ENCODE results near the gene TRPM1.

Gene TRPM1

GRCh38 chr15:31049111-31049510 lies 52.4 kb downstream of the TRPM1 start:
- no peak for DNase-seq (ENCODE audit: low spot score)

GRCh38 chr15:31047437-31047836 lies 54.1 kb downstream of the TRPM1 start:
- DNase-seq (ENCODE audit: low spot score): no peak

- no peak for DNase-seq (ENCODE audit: low spot score)
Observed at GRCh38 chr15:31046759-31047359, 54.7 kb downstream of the TRPM1 start.

- DNase-seq (ENCODE audit: low spot score): no peak
Observed at GRCh38 chr15:31045606-31046005, 55.9 kb downstream of the TRPM1 start.

GRCh38 chr15:31042751-31043150 lies 58.8 kb downstream of the TRPM1 start:
- no peak for DNase-seq (ENCODE audit: low spot score)

- DNase-seq (ENCODE audit: low spot score): no peak
Observed at GRCh38 chr15:31041610-31042009, 59.9 kb downstream of the TRPM1 start.

- DNase-seq (ENCODE audit: low spot score): no peak
Observed at GRCh38 chr15:31040611-31041010, 60.9 kb downstream of the TRPM1 start.

GRCh38 chr15:31039961-31040360 lies 61.6 kb downstream of the TRPM1 start:
- no peak for DNase-seq (ENCODE audit: low spot score)

- no peak for DNase-seq (ENCODE audit: low spot score)
Observed at GRCh38 chr15:31037731-31038477, 63.6 kb downstream of the TRPM1 start.

GRCh38 chr15:31036783-31037182 lies 64.7 kb downstream of the TRPM1 start:
- no peak for DNase-seq (ENCODE audit: low spot score)

GRCh38 chr15:31035610-31036009 lies 65.9 kb downstream of the TRPM1 start:
- DNase-seq (ENCODE audit: low spot score): no peak

- no peak for DNase-seq (ENCODE audit: low spot score)
Observed at GRCh38 chr15:31034152-31034551, 67.4 kb downstream of the TRPM1 start.

- DNase-seq (ENCODE audit: low spot score): no peak
Observed at GRCh38 chr15:31032961-31033371, 68.6 kb downstream of the TRPM1 start.

- no peak for DNase-seq (ENCODE audit: low spot score)
Observed at GRCh38 chr15:31031471-31032067, 70.0 kb downstream of the TRPM1 start.

GRCh38 chr15:31027910-31028578 lies 73.5 kb downstream of the TRPM1 start:
- DNase-seq (ENCODE audit: low spot score): no peak

GRCh38 chr15:31025996-31026395 lies 75.5 kb downstream of the TRPM1 start:
- no peak for DNase-seq (ENCODE audit: low spot score)

- DNase-seq (ENCODE audit: low spot score): no peak
Observed at GRCh38 chr15:31024979-31025378, 76.5 kb downstream of the TRPM1 start.

GRCh38 chr15:31024330-31024729 lies 77.2 kb downstream of the TRPM1 start:
- DNase-seq (ENCODE audit: low spot score): peak; percentile 85

- no peak for DNase-seq (ENCODE audit: low spot score)
Observed at GRCh38 chr15:31023841-31024240, 77.7 kb downstream of the TRPM1 start.

- no peak for DNase-seq (ENCODE audit: low spot score)
Observed at GRCh38 chr15:31021067-31021665, 80.4 kb downstream of the TRPM1 start.

- DNase-seq (ENCODE audit: low spot score): no peak
Observed at GRCh38 chr15:31020542-31020941, 81.0 kb downstream of the TRPM1 start.

- no peak for DNase-seq (ENCODE audit: low spot score)
Observed at GRCh38 chr15:31019986-31020385, 81.5 kb downstream of the TRPM1 start.
